ENCODE measurements around the gene ANXA3.
"Not testable (repeated sequence)": the region's sequence is repeated elsewhere in the genome, so short reads cannot be mapped to it uniquely, and the experiment has no call there.

ANXA3 gene, protein sequence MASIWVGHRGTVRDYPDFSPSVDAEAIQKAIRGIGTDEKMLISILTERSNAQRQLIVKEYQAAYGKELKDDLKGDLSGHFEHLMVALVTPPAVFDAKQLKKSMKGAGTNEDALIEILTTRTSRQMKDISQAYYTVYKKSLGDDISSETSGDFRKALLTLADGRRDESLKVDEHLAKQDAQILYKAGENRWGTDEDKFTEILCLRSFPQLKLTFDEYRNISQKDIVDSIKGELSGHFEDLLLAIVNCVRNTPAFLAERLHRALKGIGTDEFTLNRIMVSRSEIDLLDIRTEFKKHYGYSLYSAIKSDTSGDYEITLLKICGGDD

GRCh38 chr4:78551420-78552351, at the start of gene ANXA3:
ANXA3 (plus strand) TSS chr4:78551770; CDS start chr4:78554474, 2,704 bp downstream.
- DNase-seq = no peak

DNA sequence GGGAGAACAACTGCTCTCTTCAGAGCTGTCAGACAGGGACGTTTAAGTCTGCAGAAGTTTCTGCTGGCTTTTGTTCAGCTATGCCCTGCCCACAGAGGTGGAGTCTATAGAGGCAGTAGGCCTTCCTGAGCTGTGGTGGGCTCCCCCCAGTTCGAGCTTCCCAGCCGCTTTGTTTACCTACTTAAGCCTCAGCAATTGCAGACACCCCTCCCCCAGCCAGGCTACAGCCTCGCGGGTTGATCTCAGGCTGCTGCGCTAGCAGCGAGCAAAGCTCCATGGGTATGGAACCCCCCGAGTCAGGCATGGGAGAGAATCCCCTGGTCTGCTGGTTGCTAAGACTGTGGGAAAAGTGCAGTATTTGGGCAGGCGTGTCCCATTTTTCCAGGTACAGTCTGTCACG, 45.3 kb upstream of the ANXA3 start:
- not testable (repeated sequence) for DNase-seq

GRCh38 chr4:78509043-78509442, 42.5 kb upstream of the ANXA3 start:
- no peak for DNase-seq

DNA sequence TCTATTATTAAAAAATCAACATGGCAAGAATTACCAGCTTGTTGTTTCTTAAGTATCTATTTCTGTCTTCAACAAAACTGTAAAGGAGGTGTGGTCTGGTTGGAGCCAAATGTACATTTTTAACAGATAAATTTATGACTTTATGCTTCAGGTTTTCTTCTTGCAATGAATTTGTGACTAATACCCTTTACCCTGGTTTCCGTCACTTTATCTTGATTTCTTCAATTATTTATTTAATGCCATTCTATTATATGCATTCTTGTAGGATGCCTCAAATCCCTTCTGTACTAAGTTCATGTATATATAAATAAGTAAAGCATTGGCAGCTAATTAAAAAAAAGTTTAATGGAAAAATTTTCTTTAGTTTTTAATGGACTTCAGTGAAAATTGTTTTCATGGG, 41.5 kb upstream of the ANXA3 start:
- no peak for DNase-seq

DNA sequence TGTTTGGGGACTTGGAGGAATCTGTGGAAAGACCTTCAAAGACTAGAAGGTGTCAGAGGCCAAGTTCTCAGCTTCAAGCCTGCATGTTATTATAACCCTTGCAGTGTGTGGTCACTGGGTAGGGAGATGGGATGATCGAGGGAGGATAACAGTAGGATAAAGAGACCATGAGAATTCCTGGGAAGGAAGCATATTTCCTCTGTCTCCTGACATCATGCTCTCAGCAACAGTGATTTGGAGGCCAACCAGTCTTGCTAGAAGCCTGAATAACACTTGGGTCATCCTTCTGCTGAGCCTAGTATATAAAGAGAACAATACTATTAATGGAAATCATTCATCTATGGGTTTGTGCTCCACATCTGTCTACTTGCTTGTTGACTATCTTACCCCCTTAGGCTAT, 40.9 kb upstream of the ANXA3 start:
- DNase-seq = no peak

DNA sequence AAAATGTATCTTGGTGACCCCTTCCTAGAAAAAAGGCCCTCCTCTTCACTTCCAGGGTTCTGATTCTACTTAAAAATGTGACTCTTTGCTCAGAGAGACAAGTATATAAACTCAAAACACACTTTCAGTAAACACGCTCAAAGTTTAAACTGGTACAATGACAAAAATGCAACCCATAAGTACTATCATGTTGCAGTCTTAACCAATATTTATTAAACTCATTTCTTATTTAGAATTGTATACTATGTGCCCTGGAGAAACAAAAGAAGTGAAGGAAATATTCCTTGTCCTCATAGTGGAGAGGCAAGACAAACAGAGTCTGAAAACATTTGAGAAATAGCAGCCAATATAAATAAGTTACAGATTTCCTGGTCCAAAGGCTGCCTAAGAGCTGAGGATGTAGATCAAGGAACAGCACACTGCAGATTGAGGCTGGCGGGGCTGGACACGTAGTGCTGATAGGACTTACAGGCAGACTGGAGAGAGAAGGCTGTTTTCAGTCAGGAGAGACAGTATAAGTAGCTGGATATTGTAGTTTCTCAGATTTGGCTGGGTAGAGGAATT, 39.1 kb upstream of the ANXA3 start:
- DNase-seq = no peak

DNA sequence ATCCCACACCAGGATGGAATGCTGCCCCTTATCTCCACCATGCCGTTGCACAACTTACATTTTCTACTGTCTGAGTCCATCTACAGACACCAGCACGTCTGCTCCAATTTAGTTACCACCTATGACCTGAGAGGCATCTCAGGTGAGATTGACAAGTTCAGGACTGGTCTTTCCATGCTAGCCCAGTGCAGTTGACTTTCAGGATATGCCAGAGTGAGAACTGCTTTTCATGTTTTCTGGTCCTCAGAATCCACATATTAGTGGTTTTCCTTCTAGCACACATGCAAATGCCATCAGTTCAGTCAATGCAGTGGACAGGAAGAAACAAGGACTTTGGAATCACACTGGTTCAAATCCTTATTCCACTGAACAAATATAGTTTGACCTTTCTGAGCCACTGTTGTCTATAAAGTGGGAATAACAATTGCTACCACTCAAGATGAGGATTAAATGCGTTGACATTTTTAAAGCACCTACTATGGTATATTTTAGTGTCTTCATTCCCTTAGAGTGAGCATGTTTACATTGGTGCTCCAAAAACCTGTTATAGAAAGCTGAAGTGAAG, 38.1 kb upstream of the ANXA3 start:
- DNase-seq = no peak

DNA sequence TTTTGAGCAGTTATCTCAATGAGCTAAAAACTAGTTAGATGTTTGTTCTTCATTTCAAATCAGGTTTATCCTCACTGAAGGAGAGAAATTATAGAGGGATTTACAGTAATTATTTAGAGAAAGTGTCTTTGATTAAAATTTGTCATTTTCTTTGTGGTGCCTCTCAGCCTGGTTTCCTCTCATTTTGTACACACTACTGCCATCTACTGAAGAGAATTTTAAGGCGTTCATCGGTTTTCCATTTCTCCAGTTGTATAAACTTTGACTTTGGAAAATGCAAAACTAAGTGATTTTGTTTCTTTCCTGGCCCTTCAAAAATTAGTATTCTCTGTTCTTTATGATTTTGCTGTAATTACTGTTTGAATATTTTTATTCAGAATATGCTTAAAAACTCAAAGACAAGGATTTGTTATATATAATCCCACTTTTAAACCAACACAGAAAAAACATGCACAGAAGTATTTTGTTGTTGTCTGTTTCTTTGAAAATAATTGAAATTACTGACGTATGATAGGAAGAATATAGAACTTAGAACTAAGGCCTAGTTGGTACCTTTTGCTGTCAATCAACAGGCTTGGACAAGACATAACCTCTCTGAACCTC, 34.4 kb upstream of the ANXA3 start:
- DNase-seq = no peak

DNA sequence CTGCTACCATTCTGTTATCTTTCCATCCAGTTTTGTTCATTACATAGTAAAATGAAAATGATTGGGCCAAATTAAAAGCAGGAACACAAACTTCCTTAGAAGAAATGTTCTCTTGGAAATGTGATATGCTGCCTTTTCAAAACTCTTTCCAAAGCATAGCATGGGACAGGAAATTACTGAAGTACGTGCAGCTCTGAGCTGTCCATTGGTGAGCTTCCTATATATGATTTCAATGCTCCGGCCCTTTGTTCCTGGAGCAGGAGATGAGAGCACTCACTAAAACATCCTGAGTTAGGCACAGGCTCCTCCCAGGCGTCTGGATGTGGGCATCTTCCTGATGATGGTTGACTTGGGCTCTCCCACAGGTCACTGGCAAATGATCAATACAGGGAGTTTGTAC, 33.0 kb upstream of the ANXA3 start:
- no peak for DNase-seq

GRCh38 chr4:78519962-78520361, 31.6 kb upstream of the ANXA3 start:
- no peak for DNase-seq

GRCh38 chr4:78520808-78521226, 30.8 kb upstream of the ANXA3 start:
- no peak for DNase-seq

GRCh38 chr4:78524009-78524408, 27.6 kb upstream of the ANXA3 start:
- no peak for DNase-seq

GRCh38 chr4:78525559-78525958, 26.0 kb upstream of the ANXA3 start:
- DNase-seq = no peak

GRCh38 chr4:78527103-78527502, 24.5 kb upstream of the ANXA3 start:
- no peak for DNase-seq

GRCh38 chr4:78527555-78527954, 24.0 kb upstream of the ANXA3 start:
- DNase-seq = no peak

DNA sequence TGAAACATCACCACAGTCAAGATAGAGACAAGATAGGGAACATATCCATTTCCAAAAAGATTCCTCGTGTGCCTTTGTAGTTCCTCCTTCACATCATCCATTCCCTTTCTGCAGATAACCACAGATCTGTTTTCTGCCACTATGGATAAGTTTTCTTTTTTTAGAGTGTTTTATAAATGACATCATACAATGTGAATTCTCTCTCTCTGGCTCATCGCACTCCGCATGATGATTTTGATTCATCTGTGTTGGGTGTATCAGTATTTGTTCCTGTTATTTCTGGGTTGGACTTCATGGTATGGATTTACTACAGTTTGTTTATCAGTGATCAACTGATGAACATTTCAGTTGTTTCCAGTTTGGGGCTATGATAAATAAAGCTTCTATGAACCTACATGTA, 23.2 kb upstream of the ANXA3 start:
- no peak for DNase-seq

GRCh38 chr4:78529569-78530209, 21.9 kb upstream of the ANXA3 start:
- DNase-seq = no peak

GRCh38 chr4:78532046-78532445, 19.5 kb upstream of the ANXA3 start:
- no peak for DNase-seq

- no peak for DNase-seq
Measured at GRCh38 chr4:78533854-78534253, 17.7 kb upstream of the ANXA3 start.

DNA sequence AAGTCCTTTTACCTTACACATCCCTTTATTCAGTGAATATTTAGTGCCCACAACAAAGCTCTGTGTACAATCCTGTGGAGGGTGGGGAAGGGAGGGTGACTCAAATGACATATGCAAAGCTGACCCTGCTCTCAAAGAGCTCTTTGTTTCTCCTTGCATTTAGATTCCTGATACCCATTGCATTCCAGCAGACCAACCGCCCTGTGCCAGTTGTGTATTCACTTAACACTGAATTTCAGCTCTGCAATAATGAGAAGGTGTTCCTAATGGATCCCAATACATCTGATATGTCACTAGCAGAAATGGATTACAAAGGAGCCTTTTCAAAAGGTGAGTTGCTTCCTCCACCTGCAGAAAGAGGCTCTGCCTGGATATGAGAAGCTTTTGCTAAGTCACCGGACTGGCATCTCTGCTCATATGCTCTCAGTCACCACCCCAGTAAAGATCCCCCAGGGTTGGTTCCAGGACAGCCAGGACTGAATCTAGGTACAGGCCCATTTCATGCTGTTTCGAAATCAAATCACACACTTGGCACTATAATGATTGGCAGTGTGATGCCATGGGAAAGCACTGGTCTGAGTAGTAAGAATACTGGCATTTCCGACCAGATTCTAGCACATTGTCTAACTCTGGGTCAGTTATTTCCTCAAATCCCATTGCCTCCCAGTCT, 17.1 kb upstream of the ANXA3 start:
- no peak for DNase-seq

GRCh38 chr4:78542373-78542772, 9.2 kb upstream of the ANXA3 start:
- no peak for DNase-seq

All from DMS79 (cell line).